B cell (primary cell): ENCODE results near the gene UNC79. TPM values are rescaled to one million over a fixed set of nuclear protein-coding genes. Genes with fewer than 3 reads are reported as not detected.

Experiments used
- ATAC-seq: fragments of 200-7000 bp; cut with Tn5 transposase; one replicate; pipeline ENCODE4 v1.10.0; 2021; ENCODE audit warnings: low read depth, mild to moderate bottlenecking, moderate number of reproducible peaks, moderate library complexity
- CTCF ChIA-PET: fragments of 350-600 bp; sonication (Branson Sonifier 250); formaldehyde crosslinking; loops from one replicate; lab custom pipeline; 2021; ENCODE audit warnings: antibody characterized with exemption, inconsistent platforms; lab: Charles Lee
- POLR2A ChIA-PET: fragments of 350-600 bp; sonication (Branson Sonifier 250); formaldehyde crosslinking; loops from one replicate; lab custom pipeline; 2021; ENCODE audit warnings: antibody characterized with exemption; lab: Charles Lee
- DNase-seq: peaks from one replicate; pipeline ENCODE4 v3.0.0; 2013
- H2AFZ ChIP-seq: 2 replicates; pipeline ENCODE4 v1.6.1; 2012; ENCODE audit warnings: mild to moderate bottlenecking, low read depth, low read length; ENCODE audit not compliant: insufficient read depth, poor library complexity, severe bottlenecking
- H3K27ac ChIP-seq, 2 donors: 1 replicate in 1 of 2; 2 replicates in 1 of 2; pipeline ENCODE4 v1.5.1; 2012 to 2013; ENCODE audit warnings: low read length in 2 of 2, mild to moderate bottlenecking in 2 of 2, moderate library complexity in 1 of 2
- H3K27me3 ChIP-seq, 4 experiments: fragments of 200-600 bp in 1 of 4; sonication (generic) in 1 of 4; replicated peaks in 1 of 4; 1 replicate in 2 of 4; 2 replicates in 2 of 4; pipeline versions ENCODE4 v1.6.1 to v1.7.0; 2013 to 2016; ENCODE audit warnings: low read length in 3 of 4, mild to moderate bottlenecking in 2 of 4, mixed read lengths in 1 of 4, moderate library complexity in 1 of 4; ENCODE audit not compliant: insufficient read depth in 4 of 4, control insufficient read depth in 3 of 4; ENCODE audit errors: control extremely low read depth in 1 of 4
- H3K36me3 ChIP-seq, 2 experiments: replicated peaks in 1 of 2; 1 replicate in 1 of 2; 2 replicates in 1 of 2; pipeline versions ENCODE4 v1.6.1 to v1.7.1; 2013; ENCODE audit warnings: low read length in 1 of 2; ENCODE audit not compliant: insufficient read depth in 2 of 2, control insufficient read depth in 1 of 2; ENCODE audit errors: control extremely low read depth in 1 of 2, extremely low read depth in 1 of 2
- H3K4me1 ChIP-seq, 2 donors: fragments of 200-600 bp in 1 of 2; sonication (generic) in 1 of 2; 1 replicate in 1 of 2; 2 replicates in 1 of 2; pipeline versions ENCODE4 v1.5.1 to v1.6.1; 2013 to 2017; ENCODE audit warnings: low read length in 2 of 2; ENCODE audit not compliant: control insufficient read depth in 2 of 2, insufficient read depth in 2 of 2
- H3K4me2 ChIP-seq: replicated peaks from 2 replicates; pipeline ENCODE3; 2012; ENCODE audit warnings: mild to moderate bottlenecking, low read depth, low read length; ENCODE audit not compliant: poor library complexity, severe bottlenecking
- H3K4me3 ChIP-seq, 5 experiments: fragments of 200-600 bp in 1 of 5; sonication (generic) in 1 of 5; 1 replicate in 3 of 5; 2 replicates in 2 of 5; pipeline versions ENCODE4 v1.5.1 to v1.7.0; 2011 to 2016; ENCODE audit warnings: low read length in 4 of 5, mild to moderate bottlenecking in 4 of 5, low read depth in 2 of 5, control low read depth in 1 of 5, moderate library complexity in 1 of 5; ENCODE audit not compliant: insufficient read depth in 1 of 5; ENCODE audit errors: control extremely low read depth in 1 of 5, extremely low read depth in 1 of 5
- H3K79me2 ChIP-seq: fragments of 200-600 bp; sonication (generic); one replicate; pipeline ENCODE4 v1.6.0; 2016; ENCODE audit warnings: low read length; ENCODE audit not compliant: control insufficient read depth, insufficient read depth
- H3K9ac ChIP-seq: fragments of 200-600 bp; sonication (generic); 2 replicates; pipeline ENCODE4 v1.6.1; 2017; ENCODE audit warnings: mild to moderate bottlenecking, low read length, moderate library complexity
- H3K9me3 ChIP-seq, 3 donors: one replicate each; pipeline versions ENCODE4 v1.6.1 to v1.7.1; 2013; ENCODE audit warnings: low read length in 2 of 3; ENCODE audit not compliant: control insufficient read depth in 2 of 3, insufficient read depth in 1 of 3; ENCODE audit errors: control extremely low read depth in 1 of 3
- H4K20me1 ChIP-seq: 2 replicates; pipeline ENCODE4 v1.6.0; 2012; ENCODE audit warnings: mild to moderate bottlenecking, low read length; ENCODE audit not compliant: insufficient read depth, control insufficient read depth, poor library complexity, severe bottlenecking
- H3K27ac Mint-ChIP-seq: one replicate; pipeline ENCODE4 v1.8.0; 2021; ENCODE audit warnings: mixed read lengths
- H3K27me3 Mint-ChIP-seq: one replicate; pipeline ENCODE4 v1.8.0; 2021; ENCODE audit warnings: mixed read lengths
- H3K4me1 Mint-ChIP-seq: one replicate; pipeline ENCODE4 v1.8.0; 2021; ENCODE audit warnings: mixed read lengths
- H3K4me3 Mint-ChIP-seq: one replicate; pipeline ENCODE4 v1.8.0; 2021; ENCODE audit warnings: mixed read lengths
- H3K9me3 Mint-ChIP-seq: one replicate; pipeline ENCODE4 v1.8.0; 2022; ENCODE audit warnings: mixed read lengths; ENCODE audit not compliant: insufficient read depth
- EZH2 ChIP-seq: IDR thresholded peaks from 2 replicates; pipeline ENCODE4 v1.6.1; 2012; ENCODE audit warnings: borderline replicate concordance, low read depth, mild to moderate bottlenecking, moderate library complexity, low read length; ENCODE audit not compliant: insufficient read depth, poor library complexity, severe bottlenecking
- WGBS: methylation state at CpG from one replicate; pipeline ENCODE4 v1.1.5; 2013; ENCODE audit warnings: missing lambda C conversion rate; ENCODE audit not compliant: insufficient coverage; 5-methylcytosine and 5-hydroxymethylcytosine counted together
- intact Hi-C: fragments of 100-400 bp; cut with micrococcal nuclease; formaldehyde crosslinking; loops from one replicate; pipeline ENCODE4 v1.10.0; 2022
- polyA plus RNA-seq: library from polyadenylated mRNA; depleted of rRNA; stranded (reverse); fragments of >200 nt; gene quantifications from 2 replicates; pipeline ENCODE4 v1.2.3, GENCODE V29; 2012
- total RNA-seq, 2 donors: library from RNA; stranded (reverse); fragments of 120-200 nt in 1 of 2; gene quantifications; 1 replicate in 1 of 2; 2 replicates in 1 of 2; pipeline versions ENCODE4 v1.2.3 to v1.2.4, GENCODE V29; 2013 to 2022
- TF ChIP-seq, protein P1 (sequence below): fragments of 200-600 bp; IDR thresholded peaks from one replicate; pipeline ENCODE4 v1.8.0; 2022; ENCODE audit warnings: antibody characterized with exemption, mild to moderate bottlenecking

The UNC79 gene
- total and polyA plus RNA-seq, 2 donors (not counting 1 experiment from before 2014, with no cell fraction given), result 0.04 to 0.15 TPM

DNA sequence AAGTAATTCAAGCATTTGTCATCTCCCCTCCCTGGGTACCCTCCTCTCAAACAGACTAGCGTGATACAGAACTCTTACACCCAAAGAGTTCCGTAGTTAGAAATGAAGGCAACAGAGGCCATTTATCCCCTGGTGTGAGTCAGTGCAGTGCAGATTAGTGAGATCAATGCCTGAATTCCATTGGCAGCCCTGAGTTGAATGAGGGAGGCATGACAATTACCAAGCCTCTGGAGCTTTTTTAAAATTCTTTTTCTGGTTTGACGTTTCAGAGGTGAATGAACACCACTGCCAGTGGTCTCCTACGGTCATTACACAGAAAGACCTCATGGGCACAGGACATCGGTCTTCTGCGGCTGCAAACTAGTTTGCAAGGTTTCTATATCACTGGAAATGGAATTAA, 263.2 kb downstream of the UNC79 start:
- no peaks in the 10 kb centered on the region for H3K4me1 ChIP-seq
- Mint-ChIP-seq H3K9me3 (peaks cover 2% of the 10 kb centered on the region), H3K27me3 (peaks cover 13% of the 10 kb centered on the region), H3K4me3 (no peak overlapping the region), H3K4me1 (no peaks in the 10 kb centered on the region), H3K27ac (no peak overlapping the region)
- no peak overlapping the region for H3K4me3 ChIP-seq
- H3K27me3 ChIP-seq, result peaks cover 0 to 3% (median 0%) of the 10 kb centered on the region in 4 experiments
- CTCF ChIA-PET, result no interaction called here
- no peak overlapping the region for H3K4me2 ChIP-seq
- H4K20me1 ChIP-seq, result no peaks in the 10 kb centered on the region
- H3K79me2 ChIP-seq, result no peaks in the 10 kb centered on the region
- DNase-seq (no peak), ATAC-seq (no peak)
- POLR2A ChIA-PET, result no interaction called here
- H3K36me3 ChIP-seq, result no peaks in the 10 kb centered on the region
- no peak for TF ChIP-seq EZH2
- TF ChIP-seq, protein P1, sequence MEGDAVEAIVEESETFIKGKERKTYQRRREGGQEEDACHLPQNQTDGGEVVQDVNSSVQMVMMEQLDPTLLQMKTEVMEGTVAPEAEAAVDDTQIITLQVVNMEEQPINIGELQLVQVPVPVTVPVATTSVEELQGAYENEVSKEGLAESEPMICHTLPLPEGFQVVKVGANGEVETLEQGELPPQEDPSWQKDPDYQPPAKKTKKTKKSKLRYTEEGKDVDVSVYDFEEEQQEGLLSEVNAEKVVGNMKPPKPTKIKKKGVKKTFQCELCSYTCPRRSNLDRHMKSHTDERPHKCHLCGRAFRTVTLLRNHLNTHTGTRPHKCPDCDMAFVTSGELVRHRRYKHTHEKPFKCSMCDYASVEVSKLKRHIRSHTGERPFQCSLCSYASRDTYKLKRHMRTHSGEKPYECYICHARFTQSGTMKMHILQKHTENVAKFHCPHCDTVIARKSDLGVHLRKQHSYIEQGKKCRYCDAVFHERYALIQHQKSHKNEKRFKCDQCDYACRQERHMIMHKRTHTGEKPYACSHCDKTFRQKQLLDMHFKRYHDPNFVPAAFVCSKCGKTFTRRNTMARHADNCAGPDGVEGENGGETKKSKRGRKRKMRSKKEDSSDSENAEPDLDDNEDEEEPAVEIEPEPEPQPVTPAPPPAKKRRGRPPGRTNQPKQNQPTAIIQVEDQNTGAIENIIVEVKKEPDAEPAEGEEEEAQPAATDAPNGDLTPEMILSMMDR, result no peak
- no peak overlapping the region for H3K9ac ChIP-seq
- no peak overlapping the region for H2AFZ ChIP-seq
- no peak overlapping the region for H3K27ac ChIP-seq
- WGBS, result 68% methylated on average over 4 of the region's 6 CpGs
- intact Hi-C loops, result no loop called here
- H3K9me3 ChIP-seq, result peaks cover 0 to 7% (median 0%) of the 10 kb centered on the region in 3 donors

DNA sequence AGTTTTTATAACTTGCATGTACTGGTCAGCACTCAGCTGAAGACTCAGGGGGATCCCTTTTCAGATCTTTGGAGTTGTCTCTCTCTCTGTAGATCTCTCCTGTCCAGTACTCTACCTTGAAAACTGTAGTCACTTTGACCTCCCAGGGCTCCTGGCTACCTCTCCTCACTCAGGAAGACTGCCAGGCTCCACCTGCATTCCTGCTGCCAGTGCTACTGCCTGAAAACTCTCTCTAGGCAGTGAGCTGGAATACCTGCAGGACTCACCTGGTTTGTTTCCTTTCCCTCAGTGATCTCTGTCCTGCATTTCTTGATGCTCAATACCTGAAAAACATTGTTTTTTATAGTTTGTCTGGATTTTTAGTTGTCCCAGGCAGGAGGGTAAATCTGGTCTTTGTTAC, 270.2 kb downstream of the UNC79 start:
- Histone ChIP-seq H2AFZ (no peak overlapping the region), H3K4me3 (no peak overlapping the region), H3K4me2 (no peak overlapping the region), H4K20me1 (no peaks in the 10 kb centered on the region), H3K36me3 (no peaks in the 10 kb centered on the region), H3K9me3 (peaks cover 0 to 7% (median 0%) of the 10 kb centered on the region in 3 donors), H3K79me2 (no peaks in the 10 kb centered on the region), H3K9ac (no peak overlapping the region), H3K4me1 (no peaks in the 10 kb centered on the region), H3K27me3 (no peaks in the 10 kb centered on the region), H3K27ac (no peak overlapping the region)
- TF ChIP-seq EZH2, result no peak
- TF ChIP-seq, protein P1, result no peak
- DNase-seq, result no peak
- POLR2A ChIA-PET, result no interaction called here
- CTCF ChIA-PET, result no interaction called here
- Mint-ChIP-seq H3K9me3 (no peaks in the 10 kb centered on the region), H3K4me1 (no peaks in the 10 kb centered on the region), H3K27ac (no peak overlapping the region), H3K27me3 (peaks cover 22% of the 10 kb centered on the region), H3K4me3 (no peak overlapping the region)
- no peak for ATAC-seq
- intact Hi-C loops, result no loop called here
